ENCODE data around the gene TMEM167B. TPM values are rescaled to one million over a fixed set of nuclear protein-coding genes. Genes with fewer than 3 reads are reported as not detected.

Gene TMEM167B
- total RNA-seq, 1 experiment from 2014 or later: 30.2 TPM

- Mint-ChIP-seq H3K27ac (ENCODE audit: low read depth, unreplicated experiment) (no peak overlapping the region), H3K4me3 (ENCODE audit: unreplicated experiment) (no peak overlapping the region), H3K9me3 (ENCODE audit: unreplicated experiment) (no peaks in the 10 kb centered on the region), H3K4me1 (ENCODE audit: insufficient read depth, unreplicated experiment) (no peaks in the 10 kb centered on the region), H3K36me3 (ENCODE audit: insufficient read depth, unreplicated experiment) (no peaks in the 10 kb centered on the region), H3K27me3 (ENCODE audit: insufficient read depth, unreplicated experiment) (peaks cover 21% of the 10 kb centered on the region)
- no peak for DNase-seq (ENCODE audit: unreplicated experiment)
- intact Hi-C loops (cut with micrococcal nuclease): loop anchor here (10.0 kb wide), 2 partner anchors 277 to 1333 kb away; partner anchors contain the start of gene SORT1
- BruUV-seq (replicated peaks): no TSS peak
- ChIA-PET POLR2A (no interaction called here), CTCF (interaction anchor here (0.7 to 1.2 kb wide), 4 partner anchors 11 to 173 kb away, joined by 3 to 5 read pairs (median 3); no protein-coding TSS in a partner anchor)
- no peak for TF ChIP-seq CTCF (IDR thresholded peaks at IDR 0.05; ENCODE audit: unreplicated experiment)
These were observed 27.5 kb downstream of the TMEM167B start for GRCh38 chr1:109118089-109118488.

GRCh38 chr1:109120356-109120755 lies 29.8 kb downstream of the TMEM167B start:
- Mint-ChIP-seq H3K27me3 (ENCODE audit: insufficient read depth, unreplicated experiment) (no peaks in the 10 kb centered on the region), H3K4me3 (ENCODE audit: unreplicated experiment) (no peak overlapping the region), H3K4me1 (ENCODE audit: insufficient read depth, unreplicated experiment) (no peaks in the 10 kb centered on the region), H3K36me3 (ENCODE audit: insufficient read depth, unreplicated experiment) (no peaks in the 10 kb centered on the region), H3K27ac (ENCODE audit: low read depth, unreplicated experiment) (no peak overlapping the region), H3K9me3 (ENCODE audit: unreplicated experiment) (no peaks in the 10 kb centered on the region)
- POLR2A ChIA-PET: interaction anchor here (1.0 kb wide), 1 partner anchor 40 kb away, joined by 4 read pairs; no protein-coding TSS in a partner anchor
- no peak for DNase-seq (ENCODE audit: unreplicated experiment)
- intact Hi-C loops (cut with micrococcal nuclease): no loop called here
- CTCF ChIA-PET: interaction anchor here (1.9 kb wide), 1 partner anchor 9 kb away, joined by 6 read pairs; a partner anchor contains a TSS
- TF ChIP-seq CTCF (IDR thresholded peaks at IDR 0.05; ENCODE audit: unreplicated experiment): no peak
- no TSS peak for BruUV-seq (replicated peaks)

- intact Hi-C loops (cut with micrococcal nuclease): no loop called here
- POLR2A ChIA-PET: interaction anchor here (0.6 to 1.0 kb wide), 4 partner anchors 8 to 19 kb away, joined by 3 read pairs; a partner anchor contains a TSS
- TF ChIP-seq CTCF (IDR thresholded peaks at IDR 0.05; ENCODE audit: unreplicated experiment): no peak
- Mint-ChIP-seq H3K4me1 (ENCODE audit: insufficient read depth, unreplicated experiment) (peaks cover 6% of the 10 kb centered on the region), H3K27ac (ENCODE audit: low read depth, unreplicated experiment) (no peak overlapping the region), H3K36me3 (ENCODE audit: insufficient read depth, unreplicated experiment) (no peaks in the 10 kb centered on the region), H3K27me3 (ENCODE audit: insufficient read depth, unreplicated experiment) (no peaks in the 10 kb centered on the region), H3K4me3 (ENCODE audit: unreplicated experiment) (no peak overlapping the region), H3K9me3 (ENCODE audit: unreplicated experiment) (no peaks in the 10 kb centered on the region)
- no TSS peak for BruUV-seq (replicated peaks)
- DNase-seq (ENCODE audit: unreplicated experiment): no peak
- CTCF ChIA-PET: interaction anchor here (0.8 to 3.2 kb wide), 6 partner anchors 8 to 146 kb away, joined by 3 to 14 read pairs (median 4); partner anchors contain the start of gene ELAPOR1
These were observed 40.5 kb downstream of the TMEM167B start for GRCh38 chr1:109131059-109131458.

- Mint-ChIP-seq H3K4me1 (ENCODE audit: insufficient read depth, unreplicated experiment) (peaks cover 6% of the 10 kb centered on the region), H3K27me3 (ENCODE audit: insufficient read depth, unreplicated experiment) (no peaks in the 10 kb centered on the region), H3K4me3 (ENCODE audit: unreplicated experiment) (no peak overlapping the region), H3K36me3 (ENCODE audit: insufficient read depth, unreplicated experiment) (no peaks in the 10 kb centered on the region), H3K27ac (ENCODE audit: low read depth, unreplicated experiment) (no peak overlapping the region), H3K9me3 (ENCODE audit: unreplicated experiment) (no peaks in the 10 kb centered on the region)
- TF ChIP-seq CTCF (IDR thresholded peaks at IDR 0.05; ENCODE audit: unreplicated experiment): no peak
- BruUV-seq (replicated peaks): no TSS peak
- no peak for DNase-seq (ENCODE audit: unreplicated experiment)
- ChIA-PET POLR2A (no interaction called here), CTCF (interaction anchor here (0.8 to 3.2 kb wide), 4 partner anchors 7 to 19 kb away, joined by 3 to 14 read pairs (median 4); partner anchors contain the start of gene ELAPOR1)
- intact Hi-C loops (cut with micrococcal nuclease): no loop called here
These were observed 41.2 kb downstream of the TMEM167B start for GRCh38 chr1:109131800-109132199.

Data from MCF 10A (cell line).